Measurements from ENCODE around the gene TIAM1.

The TIAM1 gene

DNA sequence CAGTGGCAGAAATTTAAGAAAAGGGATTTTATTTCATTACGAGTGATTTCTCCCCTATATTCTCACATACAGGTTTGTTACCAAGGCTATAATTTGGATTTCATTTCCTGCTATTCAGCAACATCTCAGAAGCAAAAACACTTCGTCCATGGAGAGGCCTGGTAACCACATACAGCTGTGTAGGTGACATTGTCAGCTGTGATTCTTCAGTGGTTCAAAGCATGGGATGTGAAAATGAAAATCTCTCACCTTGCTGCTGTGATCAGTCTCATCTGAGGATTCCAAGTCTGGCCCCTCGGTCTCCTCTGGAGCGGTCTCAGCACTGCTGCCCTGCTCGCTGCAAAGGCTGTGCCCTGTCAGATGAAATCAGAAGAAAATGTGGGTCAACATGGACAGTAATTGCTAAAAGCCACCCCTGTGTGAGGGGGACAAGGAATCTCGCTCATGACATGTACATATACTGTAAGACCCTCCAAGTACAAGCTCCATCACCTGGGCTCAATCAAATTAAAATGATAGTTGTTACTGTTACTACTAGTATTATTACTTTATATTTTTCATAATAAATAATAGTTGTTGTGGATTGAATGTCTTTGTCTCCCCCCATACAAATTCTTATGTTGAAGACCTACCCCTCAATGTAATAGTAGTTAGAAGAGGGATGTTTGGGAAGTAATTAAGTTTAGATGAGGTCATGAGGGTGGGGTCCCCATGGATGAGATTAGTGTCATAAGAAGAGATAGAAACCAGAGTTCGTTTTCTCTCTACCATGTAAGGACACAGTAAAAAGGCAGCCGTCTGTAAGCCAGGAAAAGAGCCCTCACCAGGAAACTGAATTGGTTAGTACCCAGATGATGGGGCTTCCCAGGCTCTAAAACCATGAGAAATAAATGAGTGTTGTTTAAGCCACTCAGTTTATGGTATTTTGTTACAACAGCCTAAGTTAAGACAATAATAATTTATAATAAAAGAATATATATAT lies 179.1 kb downstream of the TIAM1 start:
- no peak for DNase-seq (ENCODE audit: low read depth)

DNA sequence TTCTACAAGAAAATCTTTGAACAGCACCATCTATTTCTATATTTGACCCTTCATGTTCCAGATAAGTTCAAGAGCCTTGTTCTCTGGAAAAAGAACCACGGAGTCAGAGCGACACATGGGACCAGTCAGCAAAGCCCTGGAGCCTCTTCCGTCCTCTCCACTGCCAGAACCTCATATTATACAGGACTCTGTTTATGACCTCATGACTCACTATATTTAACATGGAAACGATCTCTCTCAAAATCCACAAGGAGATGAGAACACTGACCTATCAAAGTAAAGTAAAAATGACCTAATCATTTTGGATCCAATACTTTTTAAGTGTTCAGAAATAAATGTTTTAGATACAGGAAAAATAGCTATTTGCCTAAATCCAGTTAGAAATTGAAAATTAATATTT lies 181.2 kb downstream of the TIAM1 start:
- DNase-seq (ENCODE audit: low read depth): no peak

DNA sequence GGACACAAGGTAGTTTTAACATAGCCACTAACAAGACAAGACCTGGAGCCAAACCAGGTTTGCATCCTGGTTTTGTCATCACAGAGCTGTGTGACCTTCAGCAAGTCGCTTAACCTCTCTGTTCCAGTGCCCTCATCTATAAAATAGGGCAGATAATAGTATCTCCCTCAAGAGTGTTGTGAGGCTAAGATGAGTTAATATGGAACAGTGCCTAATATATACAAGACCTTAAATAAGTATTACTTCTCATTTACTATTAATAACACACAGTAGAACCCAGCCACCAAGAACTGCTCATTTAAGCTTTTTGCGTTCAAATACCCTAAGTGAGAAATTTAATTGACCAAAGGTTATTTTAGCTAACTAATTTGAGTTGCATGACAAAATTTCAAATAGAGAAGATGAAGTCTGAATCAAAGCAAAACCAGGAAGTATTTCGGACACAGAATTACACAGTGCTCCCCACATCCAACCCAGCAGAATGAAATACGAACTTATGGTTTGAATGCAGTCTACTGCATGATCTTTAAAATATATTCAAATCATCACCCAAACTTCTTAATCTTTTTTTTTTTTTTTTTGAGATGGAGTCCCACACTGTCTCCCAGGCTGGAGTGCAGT lies 181.9 kb downstream of the TIAM1 start:
- no peak for DNase-seq (ENCODE audit: low read depth)

DNA sequence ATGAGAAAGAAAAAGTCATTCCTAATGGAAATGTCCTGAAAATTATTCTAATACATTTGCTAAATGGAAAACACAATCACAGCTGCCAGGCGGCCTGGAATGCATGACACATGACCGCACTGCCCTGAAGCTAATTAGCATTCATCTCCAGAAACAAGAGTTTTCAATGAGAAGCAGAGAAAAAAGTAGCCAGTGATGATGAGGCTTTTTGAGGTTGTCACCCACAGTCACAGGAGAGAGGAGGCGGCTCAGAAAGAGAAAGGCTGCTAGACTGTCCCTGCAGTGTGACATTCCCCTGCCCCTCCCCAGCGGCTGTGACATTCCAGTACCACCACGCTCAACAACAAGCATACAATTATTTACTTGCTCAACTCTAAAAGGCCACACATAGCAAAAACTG lies 182.9 kb downstream of the TIAM1 start:
- DNase-seq (ENCODE audit: low read depth): no peak

DNA sequence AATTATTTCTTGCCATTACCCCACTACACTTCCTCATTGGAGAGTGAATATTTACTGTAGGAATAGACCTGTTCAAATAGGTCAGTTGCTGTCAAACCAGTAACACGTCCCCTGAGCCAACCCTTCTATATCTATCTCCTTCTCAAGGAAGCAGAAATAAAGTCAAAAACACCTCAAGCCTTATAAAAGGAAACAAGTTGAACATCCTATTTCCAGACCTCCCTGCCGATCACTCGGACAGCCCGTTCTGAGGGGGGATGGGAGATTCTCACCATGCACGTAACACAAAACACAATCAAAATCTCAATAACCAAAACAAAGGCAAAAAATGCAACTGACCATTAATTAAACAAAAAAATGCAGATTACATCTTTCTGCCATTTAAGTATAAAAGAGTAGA lies 184.3 kb downstream of the TIAM1 start:
- no peak for DNase-seq (ENCODE audit: low read depth)

DNA sequence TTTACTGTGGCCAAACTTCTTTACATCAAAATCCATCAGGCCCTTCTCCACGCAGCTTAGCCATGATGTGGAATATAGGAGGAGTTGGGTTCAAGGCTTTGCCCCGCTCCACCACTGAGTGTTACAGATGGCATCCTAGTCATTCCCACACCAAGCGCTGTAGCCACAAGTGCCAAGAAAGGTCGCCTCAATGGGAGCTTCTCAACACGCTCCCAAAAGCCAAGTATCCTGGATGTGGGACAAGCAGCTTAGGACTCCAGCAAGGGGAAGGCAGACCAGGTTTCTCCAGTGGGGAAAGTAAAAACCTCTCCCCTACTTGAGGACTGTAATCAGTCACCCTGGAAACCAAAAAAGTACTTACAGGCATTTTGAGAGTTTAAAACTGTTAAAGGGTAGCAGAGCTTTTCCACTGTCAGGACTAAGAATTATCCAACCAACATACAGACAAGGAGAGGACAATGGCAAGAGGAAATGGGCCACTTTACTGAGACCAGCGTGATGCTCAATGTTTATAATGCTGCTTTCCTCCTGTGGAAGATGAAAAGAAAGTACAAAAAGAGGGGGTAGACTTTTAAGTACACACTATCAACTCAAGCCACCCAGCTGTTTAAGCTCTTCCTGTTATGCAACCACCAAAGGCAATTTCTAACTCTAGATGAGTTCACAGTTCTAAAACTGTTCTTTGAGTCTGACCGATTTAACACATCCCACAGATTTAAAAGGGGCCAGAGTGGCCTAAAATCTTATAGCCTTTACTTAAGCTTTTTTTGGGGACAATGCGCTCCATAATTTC lies 185.1 kb downstream of the TIAM1 start:
- DNase-seq (ENCODE audit: low read depth): no peak

DNA sequence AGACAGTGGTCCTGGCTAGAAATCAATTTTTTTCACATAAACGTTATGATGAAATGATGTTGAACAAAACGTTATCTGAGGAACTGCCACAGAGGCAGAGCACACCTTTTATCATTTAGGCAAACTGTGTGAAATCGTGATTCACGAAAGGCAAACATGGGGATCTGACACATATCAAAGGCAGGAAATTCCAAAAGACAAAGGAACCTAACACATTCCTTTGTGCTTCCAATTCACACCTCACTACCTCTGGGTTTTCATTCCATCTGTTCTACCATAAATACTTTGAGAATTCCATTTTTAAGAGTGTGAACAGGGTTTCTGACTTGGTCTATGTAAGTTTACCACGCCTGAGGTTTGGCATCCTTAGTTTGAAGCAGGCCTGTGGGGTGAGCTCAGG lies 186.3 kb downstream of the TIAM1 start:
- no peak for DNase-seq (ENCODE audit: low read depth)

DNA sequence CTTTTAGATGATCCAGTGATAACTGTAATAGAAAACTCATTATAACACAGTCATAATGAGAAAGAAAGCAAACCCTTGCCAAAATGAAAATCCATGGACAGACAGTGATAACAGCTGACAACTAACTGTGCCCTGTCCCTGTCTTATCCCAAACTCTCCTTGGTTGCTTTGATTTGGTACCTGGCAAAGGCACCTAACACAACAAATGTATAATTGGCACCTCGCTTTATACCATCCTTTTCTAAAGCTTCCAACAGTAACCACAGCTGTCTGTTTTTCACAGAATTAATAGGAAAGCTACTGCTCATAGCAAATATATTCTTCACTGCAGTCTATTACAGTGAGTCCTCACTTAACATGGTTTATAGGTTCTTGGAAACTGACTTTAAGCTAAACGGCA lies 187.4 kb downstream of the TIAM1 start:
- DNase-seq (ENCODE audit: low read depth): no peak

DNA sequence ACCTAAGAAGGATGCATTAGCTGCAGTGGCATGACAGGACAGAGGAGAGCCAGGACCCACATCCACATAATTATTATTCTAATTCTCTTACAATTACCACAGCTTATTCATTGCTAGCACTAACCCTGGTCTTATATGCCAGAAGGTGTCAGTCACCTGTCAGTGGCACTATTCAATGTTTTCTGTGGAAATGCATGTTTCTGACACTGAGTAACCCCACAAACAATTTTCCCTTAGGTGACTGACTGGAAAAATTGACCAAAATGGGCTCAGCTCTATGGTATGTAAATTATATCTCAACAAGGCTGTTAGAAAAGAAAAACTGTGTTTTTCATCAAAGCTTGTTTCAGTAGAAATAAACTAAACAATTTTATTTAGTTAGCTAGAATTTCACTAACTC lies 187.9 kb downstream of the TIAM1 start:
- no peak for DNase-seq (ENCODE audit: low read depth)

DNA sequence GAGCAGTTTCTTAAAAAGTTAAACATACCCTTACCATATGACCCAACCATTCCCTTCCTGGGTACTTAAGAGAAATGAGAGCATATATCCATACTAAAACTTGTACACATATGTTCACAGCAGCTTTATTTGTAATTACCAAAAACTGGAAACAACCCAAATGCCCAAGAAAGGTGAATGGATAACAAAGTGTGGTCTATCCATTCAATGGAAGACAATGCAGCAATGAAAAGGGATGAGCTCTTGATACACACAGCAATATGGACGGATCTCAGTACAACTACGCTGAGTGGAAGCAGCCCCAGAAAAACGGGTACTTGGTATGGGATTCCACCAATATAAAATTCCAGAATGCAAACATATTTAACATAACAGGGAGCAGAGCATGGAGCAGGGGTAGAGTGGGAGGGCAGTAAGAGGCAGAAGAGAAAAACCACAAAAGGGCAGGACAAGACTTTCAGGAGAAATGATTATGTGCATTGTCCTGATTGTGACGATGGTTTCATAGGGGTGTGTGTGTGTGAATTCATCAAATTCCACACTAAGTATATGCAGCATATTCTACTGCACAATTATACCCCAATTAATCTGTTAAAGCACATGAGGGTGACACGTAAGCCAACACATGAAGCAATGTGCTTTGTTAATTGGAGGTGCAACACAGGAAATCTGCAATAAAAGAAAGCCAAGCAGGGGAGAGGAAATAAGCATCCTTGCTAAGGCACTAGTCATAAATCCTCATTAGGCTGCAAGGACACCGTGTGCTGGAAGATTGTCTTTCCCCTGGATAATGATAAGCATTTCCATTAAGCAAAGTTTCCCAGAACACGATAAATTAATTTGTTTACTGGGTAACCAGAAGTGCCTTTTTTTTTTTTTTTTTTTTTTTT lies 192.7 kb downstream of the TIAM1 start:
- DNase-seq (ENCODE audit: low read depth): no peak

DNA sequence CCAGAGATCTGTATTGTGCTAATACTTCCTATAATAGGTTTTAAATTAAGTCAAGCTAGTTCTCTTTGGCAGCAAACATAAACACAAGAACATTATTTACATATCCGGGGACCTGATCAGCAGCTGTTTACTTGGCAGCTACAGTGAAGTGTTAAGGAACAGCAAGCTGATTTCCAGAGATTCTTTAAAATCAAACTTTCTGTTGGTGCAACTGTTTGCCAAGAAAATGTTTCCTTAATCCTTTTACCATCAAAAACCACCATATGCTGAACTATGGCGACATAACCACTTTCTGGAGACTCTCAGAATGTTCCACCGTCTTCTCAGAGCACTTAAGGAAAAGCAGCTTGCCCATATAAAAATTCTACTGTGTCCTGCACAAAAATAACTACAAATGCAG lies 198.8 kb downstream of the TIAM1 start:
- DNase-seq (ENCODE audit: low read depth): no peak

DNA sequence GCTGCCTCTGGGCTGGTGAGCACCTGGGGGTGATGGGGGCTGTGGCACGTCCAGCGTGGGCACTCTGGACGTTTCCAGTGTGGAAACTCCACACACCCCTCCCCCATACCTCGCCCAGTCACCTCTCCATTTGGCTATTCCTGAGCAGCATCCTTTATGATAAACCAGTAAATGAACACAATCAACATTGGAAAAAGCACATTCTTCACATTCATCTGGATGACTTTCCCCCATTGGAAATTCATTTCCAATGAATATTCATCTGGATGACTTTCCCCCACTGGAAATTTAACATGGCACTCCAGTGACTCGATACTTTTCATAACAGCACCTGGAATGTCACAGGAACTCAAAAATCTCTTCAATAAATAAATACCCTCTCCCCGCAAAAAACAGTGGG lies 201.0 kb downstream of the TIAM1 start:
- DNase-seq (ENCODE audit: low read depth): no peak

DNA sequence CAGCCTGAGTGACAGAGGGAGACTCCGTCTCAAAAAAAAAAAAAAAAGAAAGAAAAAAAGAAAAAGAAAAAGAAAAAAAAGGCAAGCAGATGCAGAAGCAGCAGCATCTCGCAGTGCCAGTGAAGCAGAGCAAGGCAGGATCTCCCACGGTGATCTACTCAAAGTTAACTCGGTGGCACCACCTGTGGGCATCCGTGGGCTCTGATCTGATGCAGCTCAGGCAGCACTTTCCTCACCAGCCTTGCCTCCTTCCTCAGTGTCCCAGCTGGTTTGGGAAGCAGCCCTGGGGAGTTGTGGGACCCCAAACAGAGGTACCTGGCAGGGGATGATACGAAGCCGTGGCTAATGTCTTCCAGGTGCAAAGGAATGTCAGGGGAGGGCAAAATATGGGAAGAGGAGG lies 201.5 kb downstream of the TIAM1 start:
- no peak for DNase-seq (ENCODE audit: low read depth)

DNA sequence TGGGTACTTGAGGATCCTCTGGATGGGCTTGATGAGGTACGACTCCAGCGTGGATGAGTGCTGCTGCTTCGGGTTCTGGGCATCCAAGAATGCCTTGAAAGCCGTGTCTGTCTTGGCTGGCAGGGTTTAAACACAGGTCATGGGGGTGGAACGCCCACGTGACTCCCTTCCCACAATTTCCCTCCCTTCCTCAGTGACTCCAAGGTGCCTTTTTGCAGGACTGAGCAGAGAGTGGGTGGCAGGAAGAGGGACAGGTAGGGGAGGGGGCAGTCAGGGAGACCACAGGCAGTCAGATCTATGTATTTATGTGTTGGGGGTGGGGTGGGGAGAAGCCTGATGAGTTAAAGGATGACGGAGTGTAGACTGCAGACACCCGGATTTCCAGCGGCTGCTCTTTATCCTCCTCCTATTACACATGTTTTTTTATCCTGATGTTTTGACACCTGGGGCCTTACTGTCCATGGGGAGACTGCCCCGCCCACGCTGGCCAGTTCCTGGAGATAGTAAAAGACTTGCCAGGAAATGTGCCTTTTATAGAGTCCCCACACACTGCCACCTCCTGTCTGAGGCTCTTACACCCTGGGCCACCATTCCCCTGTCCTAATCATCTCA lies 202.6 kb downstream of the TIAM1 start:
- DNase-seq (ENCODE audit: low read depth): no peak

DNA sequence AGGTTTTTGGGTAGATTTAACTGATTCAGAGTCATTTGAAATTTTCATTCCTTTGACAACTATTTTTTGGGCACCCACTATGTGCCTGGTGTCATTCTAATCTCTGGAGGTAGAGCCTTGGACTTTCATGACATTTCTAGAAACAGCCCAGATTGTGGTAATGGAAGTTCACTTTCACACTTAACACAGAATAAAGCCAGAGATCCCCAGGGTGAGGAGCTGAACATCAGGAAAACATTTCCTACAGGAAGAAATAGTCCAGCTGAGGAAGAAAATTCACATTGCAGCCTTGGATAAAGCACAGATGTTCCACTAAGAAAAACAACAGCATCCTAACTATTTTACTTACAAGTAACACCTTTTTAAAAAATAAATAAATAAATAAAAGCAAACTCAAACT lies 203.4 kb downstream of the TIAM1 start:
- DNase-seq (ENCODE audit: low read depth): no peak

DNA sequence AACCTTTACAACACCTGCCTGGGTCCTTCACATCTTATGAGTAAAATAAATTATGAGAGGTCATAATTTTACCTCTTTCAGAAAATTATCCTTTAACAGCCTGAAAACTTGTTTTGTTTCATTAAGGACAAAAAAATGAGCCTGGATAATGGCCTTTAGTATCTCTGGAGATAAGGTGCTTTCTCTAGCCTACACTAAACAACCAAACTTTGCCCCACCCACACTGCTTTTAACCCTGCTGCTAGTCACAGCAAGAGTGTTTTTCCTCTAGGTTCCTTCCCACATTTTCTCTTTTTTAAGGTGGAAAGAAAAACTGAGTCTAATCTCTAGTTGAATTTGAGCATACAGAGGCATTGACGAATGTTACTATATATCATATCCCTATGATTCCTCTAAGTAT lies 204.0 kb downstream of the TIAM1 start:
- DNase-seq (ENCODE audit: low read depth): no peak

DNA sequence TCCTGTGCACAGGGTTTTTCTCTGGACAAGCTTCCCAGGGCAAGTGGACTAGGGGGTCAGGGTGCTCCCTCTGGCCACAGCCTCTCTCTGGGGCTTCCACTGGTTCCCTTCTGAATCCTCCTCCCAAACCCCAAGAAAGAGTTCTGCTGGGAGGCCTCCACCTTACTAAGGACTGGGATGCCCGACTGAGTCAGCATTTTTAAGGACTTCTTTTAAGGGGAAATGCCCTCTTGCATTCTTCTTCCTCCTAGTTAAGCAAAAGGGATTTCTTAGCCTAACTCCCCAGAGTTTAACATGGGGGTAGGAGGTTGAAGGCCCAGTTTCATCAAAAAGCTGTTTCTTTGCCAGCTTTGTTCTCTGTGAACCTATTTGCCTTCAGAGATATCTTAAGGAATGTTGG lies 206.1 kb downstream of the TIAM1 start:
- no peak for DNase-seq (ENCODE audit: low read depth)

DNA sequence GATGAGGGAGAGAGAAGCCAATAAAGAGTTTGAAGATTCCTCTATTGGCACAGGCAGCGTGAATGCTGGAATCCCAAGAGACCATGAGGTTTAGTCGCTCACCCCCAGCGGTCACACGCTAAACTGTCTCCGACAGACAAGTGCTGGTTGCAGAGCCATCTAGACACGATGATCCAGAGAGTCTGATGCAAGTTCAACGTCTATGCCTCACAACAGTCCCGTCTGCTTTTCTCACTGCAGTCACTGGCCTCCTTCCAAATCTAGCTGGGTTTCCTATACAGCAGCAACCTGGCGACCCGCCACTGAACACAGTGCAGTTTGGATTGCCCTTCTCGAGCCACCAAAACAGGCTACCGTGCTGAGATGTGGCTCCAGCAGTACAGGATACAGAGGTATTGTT lies 207.2 kb downstream of the TIAM1 start:
- no peak for DNase-seq (ENCODE audit: low read depth)

DNA sequence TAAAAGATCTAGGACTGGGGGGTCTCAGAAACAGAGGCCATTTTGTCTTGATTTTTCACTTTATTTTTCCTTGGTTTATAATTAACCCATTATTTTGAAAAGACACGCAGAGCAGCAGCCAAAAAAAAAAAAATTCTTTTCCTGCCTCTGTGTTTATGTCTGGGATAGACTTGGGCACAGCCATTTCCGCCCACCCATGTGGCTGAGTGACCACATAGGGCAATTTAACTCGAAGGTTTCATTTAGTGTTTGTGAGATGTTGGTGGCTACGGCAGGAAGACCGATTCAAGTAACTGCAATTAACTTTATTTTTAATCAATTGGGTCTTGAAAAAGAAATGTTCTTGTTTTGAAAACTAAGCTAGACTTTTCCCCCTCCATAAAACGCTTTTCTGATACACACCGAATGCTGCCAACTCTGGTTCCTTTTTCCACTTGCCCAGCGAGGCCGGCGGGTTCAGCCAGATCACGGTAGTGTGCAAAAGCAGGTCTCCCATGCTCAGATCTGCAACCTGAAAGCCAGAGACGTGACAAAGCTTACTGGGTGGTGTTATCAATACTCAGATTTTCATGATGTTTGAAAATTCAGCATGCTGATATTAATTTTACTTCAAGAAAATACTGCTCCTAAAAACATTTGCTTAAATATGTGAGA lies 208.4 kb downstream of the TIAM1 start:
- DNase-seq (ENCODE audit: low read depth): no peak

DNA sequence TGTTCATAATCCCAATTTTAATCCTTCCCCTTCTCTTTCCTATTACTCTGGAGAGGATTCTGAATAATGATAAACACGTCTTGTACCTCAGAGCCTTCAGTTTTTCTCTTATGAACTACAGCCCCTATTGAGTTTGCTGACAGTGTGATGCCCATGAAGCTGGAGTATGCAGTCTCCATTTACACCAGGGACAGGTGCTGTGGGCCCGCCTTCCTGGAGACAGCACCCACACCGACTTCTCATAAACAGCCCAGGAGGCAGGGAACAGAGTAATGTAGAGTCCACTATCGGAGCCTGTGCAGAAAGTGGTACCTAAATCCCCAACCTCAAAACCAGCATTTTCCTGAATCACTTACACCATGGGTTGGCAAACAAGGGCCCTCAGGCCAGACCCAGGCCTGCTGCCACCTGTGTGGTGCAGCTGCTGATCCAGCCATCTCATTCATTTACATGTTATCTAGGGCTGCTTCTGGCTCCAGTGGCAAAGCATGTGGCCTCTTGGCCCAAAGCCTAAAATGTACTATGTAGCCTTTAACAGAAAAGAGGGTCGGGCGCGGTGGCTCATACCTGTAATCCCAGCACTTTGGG lies 210.7 kb downstream of the TIAM1 start:
- no peak for DNase-seq (ENCODE audit: low read depth)
